B cell (primary cell): ENCODE measurements around the gene COPS3.

ENCODE experiments used
- CTCF ChIP-seq: fragments of 200-600 bp; IDR thresholded peaks from one replicate; pipeline ENCODE4 v1.8.0; 2022; ENCODE audit warnings: antibody characterized with exemption, mild to moderate bottlenecking
- EZH2 ChIP-seq: IDR thresholded peaks from 2 replicates; pipeline ENCODE4 v1.6.1; 2012; ENCODE audit warnings: borderline replicate concordance, low read depth, mild to moderate bottlenecking, moderate library complexity, low read length; ENCODE audit not compliant: insufficient read depth, poor library complexity, severe bottlenecking

GRCh38 chr17:17217995-17218394 is 63.1 kb downstream of the COPS3 start:
- TF ChIP-seq CTCF: no peak
- TF ChIP-seq EZH2: no peak
